Activated CD4-positive, alpha-beta memory T cell treated with anti-CD3 and anti-CD28 coated beads for 36 hours (primary cell): Measurements from ENCODE around the gene BNC2. TPM values are rescaled to one million over a fixed set of nuclear protein-coding genes. Genes with fewer than 3 reads are reported as not detected.

ENCODE experiments used
- CTCF ChIA-PET: fragments of 350-600 bp; sonication (Branson Sonifier 250); formaldehyde crosslinking; loops from one replicate; lab custom pipeline; 2021; ENCODE audit warnings: antibody characterized with exemption, inconsistent platforms; lab: Charles Lee
- POLR2A ChIA-PET: fragments of 350-600 bp; sonication (Branson Sonifier 250); formaldehyde crosslinking; loops from one replicate; lab custom pipeline; 2021; ENCODE audit warnings: antibody characterized with exemption; lab: Charles Lee
- DNase-seq: peaks from one replicate; pipeline ENCODE4 v3.0.0-alpha.2; 2020
- H3K27ac Mint-ChIP-seq: one replicate; pipeline ENCODE4 v1.8.0; 2021; ENCODE audit warnings: mixed read lengths
- H3K27me3 Mint-ChIP-seq: one replicate; pipeline ENCODE4 v1.8.0; 2021; ENCODE audit warnings: mixed read lengths
- H3K36me3 Mint-ChIP-seq: one replicate; pipeline ENCODE4 v1.8.0; 2021; ENCODE audit warnings: mixed read lengths
- H3K4me1 Mint-ChIP-seq: one replicate; pipeline ENCODE4 v1.8.0; 2021; ENCODE audit warnings: low read depth, mixed read lengths
- H3K4me3 Mint-ChIP-seq: one replicate; pipeline ENCODE4 v1.8.0; 2021; ENCODE audit warnings: mild to moderate bottlenecking, mixed read lengths
- H3K9me3 Mint-ChIP-seq: one replicate; pipeline ENCODE4 v1.8.0; 2021; ENCODE audit warnings: mixed read lengths
- intact Hi-C: fragments of 100-400 bp; cut with micrococcal nuclease; formaldehyde crosslinking; loops from one replicate; pipeline ENCODE4 v1.15.1; 2023
- total RNA-seq, 2 experiments: library from RNA; stranded (reverse); gene quantifications; one replicate each; pipeline ENCODE4 v1.2.3, GENCODE V29; 2021

The BNC2 gene
- total RNA-seq, 2 experiments from 2014 or later: not detected

- Mint-ChIP-seq H3K27ac (no peak overlapping the region), H3K4me1 (peaks cover 2% of the 10 kb centered on the region), H3K4me3 (no peak overlapping the region), H3K9me3 (no peaks in the 10 kb centered on the region), H3K36me3 (no peaks in the 10 kb centered on the region), H3K27me3 (peaks cover 25% of the 10 kb centered on the region)
- ChIA-PET CTCF (no interaction called here), POLR2A (no interaction called here)
- intact Hi-C loops: no loop called here
- DNase-seq: no peak
These were observed 2.7 kb downstream of the BNC2 start for GRCh38 chr9:16867576-16868311.

DNA sequence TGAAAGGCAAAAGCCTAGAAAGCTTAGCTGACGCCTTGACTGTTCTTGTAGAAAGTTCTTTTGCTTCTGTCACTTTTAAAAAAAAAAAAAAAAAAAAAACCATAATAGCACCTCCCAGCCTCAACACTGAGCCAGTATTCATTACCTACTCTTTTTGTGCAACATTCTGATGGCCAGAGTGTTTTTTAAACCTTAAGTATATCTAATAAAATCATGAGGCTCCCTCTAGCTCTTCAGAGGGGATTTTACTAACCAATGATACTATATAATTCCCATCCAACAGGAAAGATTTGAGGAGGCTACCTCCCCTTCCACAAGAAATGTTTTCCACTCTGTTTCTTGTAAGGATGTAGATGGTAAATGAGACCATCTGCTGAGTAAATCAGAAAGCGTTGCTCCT lies 3.9 kb downstream of the BNC2 start:
- intact Hi-C loops: no loop called here
- H3K36me3 Mint-ChIP-seq: no peaks in the 10 kb centered on the region
- DNase-seq: no peak
- ChIA-PET POLR2A (no interaction called here), CTCF (no interaction called here)
- H3K4me1 Mint-ChIP-seq: peaks cover 2% of the 10 kb centered on the region
- no peak overlapping the region for H3K4me3 Mint-ChIP-seq
- peaks cover 18% of the 10 kb centered on the region for H3K27me3 Mint-ChIP-seq
- H3K27ac Mint-ChIP-seq: no peak overlapping the region
- no peaks in the 10 kb centered on the region for H3K9me3 Mint-ChIP-seq

DNA sequence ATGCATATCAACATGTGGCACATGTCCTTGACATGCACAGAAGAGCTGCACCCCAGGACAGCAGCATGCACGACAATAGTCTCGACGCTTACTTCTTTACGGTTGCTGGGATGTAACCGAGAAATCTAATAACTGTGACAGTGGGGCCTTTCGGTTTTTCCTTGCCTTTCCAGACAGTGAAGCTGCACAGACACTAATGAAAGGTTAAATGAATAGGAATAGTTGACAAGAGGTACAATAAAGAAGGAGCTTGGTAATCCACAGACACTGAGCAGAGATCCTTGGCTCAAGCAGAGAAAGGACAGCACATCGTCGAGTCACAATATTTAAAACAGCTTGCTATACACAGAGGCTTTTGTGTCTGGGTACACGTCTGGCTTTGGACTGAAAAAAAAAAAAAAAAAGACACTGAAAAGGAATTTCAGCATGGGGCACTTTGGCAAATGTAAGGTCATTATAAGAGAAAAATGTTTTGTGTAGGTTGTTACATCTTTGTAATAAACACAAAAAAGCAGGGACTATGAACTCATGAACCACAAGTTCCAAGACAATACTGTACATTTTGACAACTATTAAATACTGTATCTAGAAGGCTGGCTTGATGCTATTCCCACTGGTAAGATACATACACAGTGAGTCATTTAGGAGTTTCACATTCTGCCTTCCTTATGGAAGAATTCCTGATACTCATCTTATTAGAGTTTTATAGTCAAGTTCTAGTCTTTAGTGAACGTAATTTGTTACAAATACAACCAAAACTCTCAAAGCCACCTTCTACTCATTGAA lies 5.6 kb downstream of the BNC2 start:
- Mint-ChIP-seq H3K4me1 (no peaks in the 10 kb centered on the region), H3K27me3 (peaks cover 14% of the 10 kb centered on the region), H3K36me3 (no peaks in the 10 kb centered on the region), H3K27ac (no peak overlapping the region), H3K9me3 (no peaks in the 10 kb centered on the region), H3K4me3 (no peak overlapping the region)
- no peak for DNase-seq
- CTCF ChIA-PET: no interaction called here
- intact Hi-C loops: no loop called here
- POLR2A ChIA-PET: no interaction called here

DNA sequence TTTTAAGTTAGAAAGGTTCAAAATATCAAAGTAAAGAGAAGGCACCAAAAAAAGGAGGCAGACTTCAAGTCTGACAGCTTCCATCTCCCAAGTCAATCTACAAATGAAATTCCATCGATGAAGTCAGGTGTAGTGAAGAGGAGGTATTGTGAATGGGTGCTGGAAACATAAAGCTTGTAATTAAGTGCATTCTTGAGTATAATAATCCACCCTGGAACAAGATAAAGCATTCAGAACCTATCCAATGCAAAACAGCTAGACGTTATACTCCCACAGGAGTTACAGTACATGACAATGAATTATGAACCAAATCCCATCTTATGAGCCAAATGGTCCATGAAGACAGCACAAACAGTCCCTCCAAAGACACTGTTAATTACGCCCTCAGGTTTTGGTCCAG lies 22.3 kb downstream of the BNC2 start:
- Mint-ChIP-seq H3K4me3 (no peak overlapping the region), H3K27ac (no peak overlapping the region), H3K9me3 (peaks cover 2% of the 10 kb centered on the region), H3K36me3 (no peaks in the 10 kb centered on the region), H3K27me3 (no peaks in the 10 kb centered on the region), H3K4me1 (no peaks in the 10 kb centered on the region)
- intact Hi-C loops: no loop called here
- DNase-seq: no peak
- ChIA-PET CTCF (no interaction called here), POLR2A (no interaction called here)

DNA sequence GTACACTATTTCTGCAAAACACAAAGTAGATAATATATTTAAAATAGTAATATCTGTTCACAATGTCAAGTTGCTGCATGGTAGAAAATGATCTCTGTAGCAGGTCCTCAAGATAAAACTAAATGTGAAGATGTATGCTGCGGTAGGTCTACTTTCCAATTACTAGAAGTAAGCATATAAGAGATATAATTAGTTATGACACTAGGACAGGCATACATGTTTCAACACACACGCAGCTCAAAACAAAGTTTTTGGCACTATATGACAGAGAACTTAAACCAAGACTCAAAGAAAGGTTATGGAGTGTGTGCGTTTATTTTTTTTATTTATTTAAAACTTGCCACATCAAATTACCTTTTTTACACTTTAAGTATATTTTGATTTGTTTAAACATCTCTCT lies 23.5 kb downstream of the BNC2 start:
- no peak for DNase-seq
- CTCF ChIA-PET: no interaction called here
- no peaks in the 10 kb centered on the region for H3K27me3 Mint-ChIP-seq
- intact Hi-C loops: no loop called here
- no peaks in the 10 kb centered on the region for H3K36me3 Mint-ChIP-seq
- no peaks in the 10 kb centered on the region for H3K4me1 Mint-ChIP-seq
- POLR2A ChIA-PET: no interaction called here
- peaks cover 2% of the 10 kb centered on the region for H3K9me3 Mint-ChIP-seq
- no peak overlapping the region for H3K4me3 Mint-ChIP-seq
- H3K27ac Mint-ChIP-seq: no peak overlapping the region

DNA sequence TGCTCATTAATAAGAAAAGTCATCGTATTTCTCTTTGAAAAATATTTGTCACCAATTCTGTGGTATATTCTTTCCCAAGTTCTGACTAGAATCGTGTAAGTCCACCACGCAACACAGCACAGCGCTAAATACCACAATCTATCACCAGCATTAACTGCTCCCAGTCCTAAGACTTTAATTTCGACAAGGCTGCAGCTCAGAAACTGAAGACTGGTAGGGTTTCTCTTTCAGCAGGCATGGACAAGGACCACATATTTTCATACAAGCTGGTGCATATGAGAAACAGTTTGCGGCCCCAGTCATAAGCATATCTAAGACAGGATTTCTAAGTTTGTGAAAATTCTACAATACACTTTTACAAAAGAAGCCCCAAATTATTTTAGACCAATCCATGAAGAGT lies 24.1 kb downstream of the BNC2 start:
- Mint-ChIP-seq H3K4me3 (no peak overlapping the region), H3K4me1 (no peaks in the 10 kb centered on the region), H3K27ac (no peak overlapping the region), H3K9me3 (peaks cover 2% of the 10 kb centered on the region), H3K36me3 (no peaks in the 10 kb centered on the region), H3K27me3 (no peaks in the 10 kb centered on the region)
- POLR2A ChIA-PET: no interaction called here
- intact Hi-C loops: no loop called here
- DNase-seq: no peak
- CTCF ChIA-PET: no interaction called here

DNA sequence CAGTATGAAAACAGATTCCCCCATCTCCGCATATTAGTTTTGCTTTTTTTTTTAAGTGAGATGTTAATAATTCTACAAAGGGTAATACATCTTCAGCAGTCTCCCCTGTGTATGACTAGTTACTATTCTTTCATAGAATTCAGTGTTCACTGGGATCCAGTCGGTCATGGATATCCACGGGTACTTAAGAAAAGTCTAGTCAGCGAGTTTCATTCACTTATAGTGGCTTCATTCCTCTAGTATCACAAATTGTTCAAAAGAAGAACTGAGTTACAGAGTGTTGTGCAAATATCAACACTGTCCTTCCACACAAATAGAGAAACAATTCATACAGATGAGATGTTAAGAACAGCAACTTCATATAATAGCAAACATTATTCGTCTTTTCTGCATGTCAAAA lies 35.7 kb downstream of the BNC2 start:
- H3K36me3 Mint-ChIP-seq: no peaks in the 10 kb centered on the region
- H3K27ac Mint-ChIP-seq: no peak overlapping the region
- peaks cover 8% of the 10 kb centered on the region for H3K9me3 Mint-ChIP-seq
- intact Hi-C loops: no loop called here
- no peaks in the 10 kb centered on the region for H3K27me3 Mint-ChIP-seq
- ChIA-PET POLR2A (no interaction called here), CTCF (no interaction called here)
- H3K4me1 Mint-ChIP-seq: no peaks in the 10 kb centered on the region
- no peak for DNase-seq
- no peak overlapping the region for H3K4me3 Mint-ChIP-seq

DNA sequence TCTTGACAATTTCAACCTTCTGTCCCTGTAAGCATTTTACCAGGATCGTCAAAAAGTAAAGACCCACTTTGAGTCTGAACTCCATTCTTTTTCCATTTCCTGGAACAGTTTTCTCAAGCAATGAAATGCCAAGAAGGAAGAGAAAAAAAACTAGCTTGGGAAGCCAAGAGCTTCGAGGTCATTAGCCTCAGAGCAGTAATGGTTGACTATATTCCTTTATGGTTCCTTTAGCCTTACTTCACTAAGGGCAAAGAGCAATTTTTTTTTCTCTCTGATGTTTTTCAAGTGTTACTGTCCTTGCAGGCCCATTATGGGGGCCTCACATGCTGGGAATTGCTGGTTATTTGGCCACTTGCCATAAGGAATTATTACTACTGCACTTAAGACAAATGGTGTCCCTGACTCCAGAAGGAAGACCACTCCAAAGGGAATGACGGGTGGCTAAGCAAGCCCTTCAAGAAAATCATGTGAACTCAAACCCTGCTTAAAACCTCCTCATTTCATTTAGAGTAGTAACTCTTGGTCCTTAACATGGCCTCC lies 37.1 kb downstream of the BNC2 start:
- H3K27ac Mint-ChIP-seq: no peak overlapping the region
- H3K4me3 Mint-ChIP-seq: no peak overlapping the region
- H3K36me3 Mint-ChIP-seq: no peaks in the 10 kb centered on the region
- intact Hi-C loops: no loop called here
- no peaks in the 10 kb centered on the region for H3K4me1 Mint-ChIP-seq
- peaks cover 6% of the 10 kb centered on the region for H3K9me3 Mint-ChIP-seq
- peaks cover 3% of the 10 kb centered on the region for H3K27me3 Mint-ChIP-seq
- DNase-seq: no peak
- POLR2A ChIA-PET: no interaction called here
- CTCF ChIA-PET: no interaction called here

DNA sequence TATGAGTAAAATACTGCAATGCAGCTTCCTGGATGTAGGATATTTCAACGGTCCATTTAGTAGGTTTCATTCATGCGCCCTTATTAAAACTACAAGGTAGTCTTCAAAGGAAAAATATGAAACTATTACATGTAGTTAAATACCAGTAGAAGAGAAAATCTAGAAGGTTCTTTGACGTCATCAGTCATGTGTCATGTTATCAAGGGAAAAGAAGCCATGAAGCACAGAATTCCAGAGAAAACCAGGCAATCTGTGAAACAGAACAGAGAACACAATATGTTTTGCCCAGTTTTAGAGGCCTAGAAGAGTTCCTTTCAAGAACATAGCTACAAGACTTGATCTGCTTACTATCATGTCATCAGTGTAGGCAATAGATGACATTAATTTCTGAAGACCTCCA lies 38.4 kb downstream of the BNC2 start:
- H3K27me3 Mint-ChIP-seq: peaks cover 5% of the 10 kb centered on the region
- POLR2A ChIA-PET: no interaction called here
- CTCF ChIA-PET: no interaction called here
- H3K9me3 Mint-ChIP-seq: peaks cover 6% of the 10 kb centered on the region
- DNase-seq: no peak
- no peaks in the 10 kb centered on the region for H3K36me3 Mint-ChIP-seq
- H3K4me3 Mint-ChIP-seq: no peak overlapping the region
- intact Hi-C loops: no loop called here
- H3K4me1 Mint-ChIP-seq: no peaks in the 10 kb centered on the region
- H3K27ac Mint-ChIP-seq: no peak overlapping the region

- Mint-ChIP-seq H3K9me3 (peaks cover 6% of the 10 kb centered on the region), H3K27ac (no peak overlapping the region), H3K4me3 (no peak overlapping the region), H3K27me3 (peaks cover 5% of the 10 kb centered on the region), H3K4me1 (no peaks in the 10 kb centered on the region), H3K36me3 (no peaks in the 10 kb centered on the region)
- no peak for DNase-seq
- POLR2A ChIA-PET: no interaction called here
- CTCF ChIA-PET: no interaction called here
- intact Hi-C loops: no loop called here
These were observed 39.7 kb downstream of the BNC2 start for GRCh38 chr9:16830806-16831205.

- peaks cover 4% of the 10 kb centered on the region for H3K9me3 Mint-ChIP-seq
- no peaks in the 10 kb centered on the region for H3K36me3 Mint-ChIP-seq
- no peak for DNase-seq
- POLR2A ChIA-PET: no interaction called here
- H3K27ac Mint-ChIP-seq: no peak overlapping the region
- H3K4me3 Mint-ChIP-seq: no peak overlapping the region
- peaks cover 5% of the 10 kb centered on the region for H3K27me3 Mint-ChIP-seq
- intact Hi-C loops: no loop called here
- CTCF ChIA-PET: no interaction called here
- H3K4me1 Mint-ChIP-seq: no peaks in the 10 kb centered on the region
These were observed 41.9 kb downstream of the BNC2 start for GRCh38 chr9:16828340-16829281.
